H1 (cell line): Measurements from ENCODE around the gene CBFA2T2.
"Not testable (repeated sequence)": the region's sequence is repeated elsewhere in the genome, so short reads cannot be mapped to it uniquely, and the experiment has no call there.

Source experiments
- ASH2L ChIP-seq: fragments of 200-600, 300-600 bp; sonication (generic); IDR thresholded peaks from one replicate; pipeline ENCODE4 v1.7.1; 2017; ENCODE audit warnings: low read length
- CTCF ChIP-seq, 3 experiments: IDR thresholded peaks; 1 replicate in 2 of 3; 2 replicates in 1 of 3; pipeline versions ENCODE4 v1.5.1 to v1.6.1; 2011; ENCODE audit warnings: low read length in 3 of 3, mild to moderate bottlenecking in 3 of 3, inconsistent platforms in 2 of 3, low read depth in 1 of 3, moderate library complexity in 1 of 3; ENCODE audit not compliant: insufficient read depth in 1 of 3; ENCODE audit errors: control extremely low read depth in 1 of 3
- EGR1 ChIP-seq: IDR thresholded peaks from 2 replicates; pipeline ENCODE4 v1.6.1; 2011; ENCODE audit warnings: low read depth, low read length, borderline replicate concordance
- POLR2A ChIP-seq, 2 experiments: IDR thresholded peaks; 1 replicate in 1 of 2; 2 replicates in 1 of 2; pipeline ENCODE4 v1.6.1; 2011; ENCODE audit warnings: low read depth in 2 of 2, low read length in 2 of 2, mild to moderate bottlenecking in 2 of 2; ENCODE audit errors: control extremely low read depth in 1 of 2
- RNF2 ChIP-seq: fragments of 200-900, 300-1000 bp; sonication (generic); IDR thresholded peaks from 2 replicates; pipeline ENCODE4 v1.7.1; 2016; ENCODE audit warnings: borderline replicate concordance, low read depth, mild to moderate bottlenecking, antibody characterized with exemption, low read length; ENCODE audit not compliant: poor library complexity, severe bottlenecking; ENCODE audit errors: missing control alignments
- SIN3A ChIP-seq, 2 experiments: IDR thresholded peaks in 1 of 2; conservative IDR thresholded peaks in 1 of 2; 2 replicates each; pipeline ENCODE4 v1.6.1; 2011 to 2012; ENCODE audit warnings: low read length in 2 of 2, improper control_type of control experiment in 1 of 2, low read depth in 1 of 2, mild to moderate bottlenecking in 1 of 2
- TCF12 ChIP-seq: IDR thresholded peaks from 2 replicates; pipeline ENCODE4 v1.6.1; 2011; ENCODE audit warnings: low read depth, mild to moderate bottlenecking, low read length

GRCh38 chr20:33509057-33509456 is 19.2 kb downstream of the CBFA2T2 start:
- not testable (repeated sequence) for TF ChIP-seq POLR2A (IDR thresholded peaks at IDR 0.05; ENCODE audit: control extremely low read depth in 1 of 2, low read depth in 2 of 2, low read length in 2 of 2); CTCF (IDR thresholded peaks at IDR 0.05; ENCODE audit: control extremely low read depth in 1 of 3, insufficient read depth in 1 of 3, low read depth in 1 of 3, low read length in 3 of 3); ASH2L; EGR1; SIN3A (conservative IDR thresholded peaks at IDR 0.05 in 1 of 2, IDR thresholded peaks at IDR 0.05 in 1 of 2; ENCODE audit: low read depth in 1 of 2, low read length in 2 of 2); TCF12; RNF2
